ENCODE data around the gene AHDC1. TPM values are rescaled to one million over a fixed set of nuclear protein-coding genes. Genes with fewer than 3 reads are reported as not detected.

Gene AHDC1
- total RNA-seq, 4 donors from 2014 or later, result 26.4 to 39.9 (median 34.6) TPM

DNA sequence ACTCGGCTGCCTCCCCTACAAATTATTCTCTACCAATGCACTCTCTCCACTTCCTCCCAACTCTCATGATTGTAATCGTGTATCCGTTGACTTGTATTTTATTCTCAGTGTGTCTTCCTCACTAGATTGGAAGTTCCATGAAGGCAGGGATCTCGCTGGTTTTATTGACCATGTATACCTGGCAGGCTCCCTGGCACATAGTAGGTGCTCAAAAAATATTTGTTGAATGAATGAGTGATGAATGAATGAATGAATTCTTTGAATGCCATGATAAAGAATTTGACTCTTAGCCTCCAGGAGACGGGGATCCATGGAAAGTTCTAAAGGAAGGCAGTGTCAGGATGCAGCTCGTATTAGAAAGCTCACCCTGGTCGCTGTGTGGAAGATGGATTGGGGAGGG is 85.1 kb downstream of the AHDC1 start:
- Histone ChIP-seq H3K4me3 (no peak overlapping the region), H3K27me3 (no peaks in the 10 kb centered on the region), H3K4me1 (peaks cover 0 to 92% (median 56%) of the 10 kb centered on the region in 4 donors), H3K9me3 (no peaks in the 10 kb centered on the region), H3K36me3 (no peaks in the 10 kb centered on the region), H3K27ac (peak overlapping the region; percentile 20 to 76 (median 69))
- no peak for DNase-seq (ENCODE audit: low spot score in 2 of 2)
- 80 to 85% methylated on average over 7 of the region's 7 CpGs for WGBS, 2 donors
- no peak for TF ChIP-seq POLR2A (IDR thresholded peaks at IDR 0.05)
- TF ChIP-seq, protein P1, sequence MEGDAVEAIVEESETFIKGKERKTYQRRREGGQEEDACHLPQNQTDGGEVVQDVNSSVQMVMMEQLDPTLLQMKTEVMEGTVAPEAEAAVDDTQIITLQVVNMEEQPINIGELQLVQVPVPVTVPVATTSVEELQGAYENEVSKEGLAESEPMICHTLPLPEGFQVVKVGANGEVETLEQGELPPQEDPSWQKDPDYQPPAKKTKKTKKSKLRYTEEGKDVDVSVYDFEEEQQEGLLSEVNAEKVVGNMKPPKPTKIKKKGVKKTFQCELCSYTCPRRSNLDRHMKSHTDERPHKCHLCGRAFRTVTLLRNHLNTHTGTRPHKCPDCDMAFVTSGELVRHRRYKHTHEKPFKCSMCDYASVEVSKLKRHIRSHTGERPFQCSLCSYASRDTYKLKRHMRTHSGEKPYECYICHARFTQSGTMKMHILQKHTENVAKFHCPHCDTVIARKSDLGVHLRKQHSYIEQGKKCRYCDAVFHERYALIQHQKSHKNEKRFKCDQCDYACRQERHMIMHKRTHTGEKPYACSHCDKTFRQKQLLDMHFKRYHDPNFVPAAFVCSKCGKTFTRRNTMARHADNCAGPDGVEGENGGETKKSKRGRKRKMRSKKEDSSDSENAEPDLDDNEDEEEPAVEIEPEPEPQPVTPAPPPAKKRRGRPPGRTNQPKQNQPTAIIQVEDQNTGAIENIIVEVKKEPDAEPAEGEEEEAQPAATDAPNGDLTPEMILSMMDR (IDR thresholded peaks at IDR 0.05), result no peak
- TF ChIP-seq EP300 (IDR thresholded peaks at IDR 0.05), result no peak

DNA sequence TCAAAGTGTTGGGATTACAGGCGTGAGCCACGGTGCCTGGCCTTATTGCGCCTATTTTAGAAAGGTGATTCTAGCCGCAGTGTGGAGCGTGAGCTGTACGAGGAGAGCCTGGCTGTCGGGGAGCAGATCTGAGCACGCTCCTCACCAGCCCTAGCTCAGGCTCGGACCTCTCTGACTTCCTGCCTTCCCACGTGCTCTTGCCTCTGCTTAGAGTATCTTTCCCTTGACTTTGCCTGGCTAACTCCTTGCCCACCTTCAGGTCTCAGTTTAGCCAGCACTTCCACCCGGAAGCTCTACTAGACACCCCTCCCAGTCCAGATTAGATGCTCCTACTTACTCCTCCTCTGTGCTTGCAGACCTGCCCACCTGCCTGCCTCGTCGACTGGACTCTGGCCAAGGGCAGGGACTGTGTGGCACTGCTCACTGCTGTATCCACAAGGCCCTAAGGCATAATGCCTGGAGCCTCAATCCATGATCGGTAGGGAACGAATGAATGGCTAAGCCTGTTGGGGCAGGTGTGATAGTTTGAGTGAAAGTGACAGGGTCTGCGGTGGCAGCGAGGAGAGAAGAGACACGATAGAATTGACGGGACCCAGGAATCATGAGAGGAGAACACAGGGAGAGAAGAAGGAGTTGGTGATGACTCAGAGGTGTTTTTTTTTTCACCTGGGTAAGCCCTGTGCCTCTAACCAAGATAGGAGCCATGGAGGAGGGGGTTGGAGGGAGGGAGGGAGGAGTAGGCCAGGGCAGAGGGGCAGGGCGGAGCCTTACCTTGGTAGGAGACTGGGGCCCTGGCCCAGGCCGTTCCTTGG is 85.8 kb downstream of the AHDC1 start:
- 73 to 77% methylated on average over 21 of the region's 21 CpGs for WGBS, 2 donors
- no peak for TF ChIP-seq POLR2A (IDR thresholded peaks at IDR 0.05)
- TF ChIP-seq EP300 (IDR thresholded peaks at IDR 0.05), result no peak
- TF ChIP-seq, protein P1 (IDR thresholded peaks at IDR 0.05), result no peak
- H3K27ac ChIP-seq, result peak overlapping the region; percentile 19 to 70 (median 69)

DNA sequence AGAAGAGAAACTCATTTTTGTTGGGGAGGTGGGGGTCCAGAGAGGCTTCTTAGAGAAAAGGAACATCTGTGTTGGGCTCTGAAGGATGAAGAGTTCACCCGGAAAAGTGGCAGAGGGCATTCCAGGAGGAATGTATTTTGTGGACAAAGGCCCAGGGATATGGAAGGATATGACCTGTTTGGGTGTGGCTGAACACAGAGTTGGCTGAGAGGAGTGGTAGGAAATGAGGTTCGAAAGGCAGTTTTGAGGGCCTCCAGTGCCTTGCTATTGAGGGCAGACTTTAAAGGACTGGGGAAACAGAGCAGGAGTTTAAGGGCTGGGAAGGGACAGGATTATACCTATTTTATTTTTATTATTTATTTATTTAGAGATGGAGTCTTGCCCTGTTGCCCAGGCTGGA is 86.6 kb downstream of the AHDC1 start:
- no peak overlapping the region for H3K4me3 ChIP-seq
- no peak for DNase-seq (ENCODE audit: low spot score in 2 of 2)
- 61 to 66% methylated on average over 2 of the region's 2 CpGs for WGBS, 2 donors
- peaks cover 0 to 84% (median 44%) of the 10 kb centered on the region in 4 donors for H3K4me1 ChIP-seq
- TF ChIP-seq POLR2A (IDR thresholded peaks at IDR 0.05), result no peak
- TF ChIP-seq EP300 (IDR thresholded peaks at IDR 0.05), result no peak
- TF ChIP-seq, protein P1 (IDR thresholded peaks at IDR 0.05), result no peak
- H3K36me3 ChIP-seq, result no peaks in the 10 kb centered on the region
- no peaks in the 10 kb centered on the region for H3K9me3 ChIP-seq
- peak overlapping the region; percentile 19 to 70 (median 69) for H3K27ac ChIP-seq
- no peaks in the 10 kb centered on the region for H3K27me3 ChIP-seq

More for the DNA sequence above, 85.8 kb downstream of the AHDC1 start:
- Histone ChIP-seq H3K4me3 (no peak overlapping the region), H3K9me3 (no peaks in the 10 kb centered on the region), H3K27me3 (no peaks in the 10 kb centered on the region), H3K4me1 (peaks cover 0 to 92% (median 52%) of the 10 kb centered on the region in 4 donors), H3K36me3 (no peaks in the 10 kb centered on the region)
- DNase-seq (ENCODE audit: low spot score in 2 of 2), result no peak

DNA sequence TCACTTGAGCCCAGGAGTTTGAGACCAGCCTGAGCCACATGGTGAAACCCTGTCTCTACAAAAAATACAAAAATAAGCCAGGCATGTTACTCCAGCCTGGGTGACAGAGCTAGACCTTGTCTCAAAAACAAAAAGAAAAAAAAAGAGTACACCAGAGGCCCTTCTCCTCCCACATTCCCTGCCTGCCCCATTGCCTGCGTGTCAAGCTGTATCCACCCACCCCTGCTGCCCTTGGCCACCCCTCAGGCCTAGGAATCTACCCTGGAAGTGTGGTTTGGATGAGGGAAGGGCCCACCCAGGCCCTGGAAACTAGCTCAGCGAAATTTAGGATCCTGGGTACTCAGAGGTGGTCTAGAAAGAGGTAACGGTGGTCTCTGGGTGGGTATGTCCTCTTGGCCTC is 88.3 kb downstream of the AHDC1 start:
- peaks cover 0 to 68% (median 28%) of the 10 kb centered on the region in 4 donors for H3K4me1 ChIP-seq
- no peaks in the 10 kb centered on the region for H3K36me3 ChIP-seq
- no peak overlapping the region for H3K4me3 ChIP-seq
- 43 to 58% methylated on average over 3 of the region's 3 CpGs for WGBS, 2 donors
- H3K27ac ChIP-seq, result peak overlapping the region in 3 of 4 donors; percentile 24 to 70 (median 70)
- H3K27me3 ChIP-seq, result no peaks in the 10 kb centered on the region
- no peaks in the 10 kb centered on the region for H3K9me3 ChIP-seq
- no peak for DNase-seq (ENCODE audit: low spot score in 2 of 2)
- TF ChIP-seq EP300 (IDR thresholded peaks at IDR 0.05) (no peak), POLR2A (IDR thresholded peaks at IDR 0.05) (no peak)
- TF ChIP-seq, protein P1 (IDR thresholded peaks at IDR 0.05), result no peak

DNA sequence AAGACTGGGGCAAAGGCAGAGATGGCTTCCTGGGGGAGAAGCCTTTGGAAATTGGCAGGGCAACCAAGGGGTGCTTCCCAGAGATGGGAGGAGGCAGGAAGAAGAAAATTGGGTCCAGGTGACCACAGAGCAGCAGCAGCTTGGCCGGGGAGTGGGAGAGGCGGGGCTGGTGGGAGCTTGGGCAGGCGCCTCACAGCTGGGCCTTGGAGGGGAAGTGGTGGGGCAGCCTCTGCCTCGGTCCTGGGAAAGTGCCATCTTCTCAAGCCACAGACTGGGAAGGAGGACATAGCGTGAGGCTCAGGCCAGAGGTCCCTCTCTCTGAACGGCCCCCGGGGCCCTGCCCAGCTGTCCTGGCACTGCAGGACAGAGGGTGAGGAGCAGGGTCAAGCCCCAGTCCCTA is 90.0 kb downstream of the AHDC1 start:
- Histone ChIP-seq H3K36me3 (no peaks in the 10 kb centered on the region), H3K4me1 (peaks cover 0 to 60% (median 11%) of the 10 kb centered on the region in 4 donors), H3K27me3 (no peaks in the 10 kb centered on the region), H3K27ac (peak overlapping the region in 3 of 4 donors; percentile 55 to 72 (median 70)), H3K4me3 (no peak overlapping the region), H3K9me3 (no peaks in the 10 kb centered on the region)
- no peak for DNase-seq (ENCODE audit: low spot score in 2 of 2)
- 24 to 48% methylated on average over 7 of the region's 7 CpGs for WGBS, 2 donors
- TF ChIP-seq POLR2A (IDR thresholded peaks at IDR 0.05) (no peak), EP300 (IDR thresholded peaks at IDR 0.05) (no peak)
- TF ChIP-seq, protein P1 (IDR thresholded peaks at IDR 0.05), result no peak
